Parathyroid adenoma (tissue), 2 donors: Measurements from ENCODE around the gene RASSF8.

ENCODE experiments used
- H2AFZ ChIP-seq: fragments of 300-600 bp; sonication (generic); one replicate; pipeline ENCODE4 v1.7.0; 2017; ENCODE audit warnings: antibody characterized with exemption, mild to moderate bottlenecking
- H3K27ac ChIP-seq: fragments of 300-600 bp; sonication (generic); one replicate; pipeline ENCODE4 v1.7.0; 2017
- H3K27me3 ChIP-seq: fragments of 300-600 bp; sonication (generic); one replicate; pipeline ENCODE4 v1.7.0; 2017; ENCODE audit warnings: low read length; ENCODE audit not compliant: control insufficient read depth, insufficient read depth
- H3K36me3 ChIP-seq: fragments of 300-600 bp; sonication (generic); one replicate; pipeline ENCODE4 v1.7.0; 2017; ENCODE audit warnings: low read length; ENCODE audit not compliant: control insufficient read depth, insufficient read depth
- H3K4me1 ChIP-seq: fragments of 300-600 bp; sonication (generic); one replicate; pipeline ENCODE4 v1.7.0; 2017; ENCODE audit warnings: control low read depth
- H3K4me2 ChIP-seq: fragments of 300-600 bp; sonication (generic); one replicate; pipeline ENCODE4 v1.7.0; 2017; ENCODE audit warnings: low read length
- H3K4me3 ChIP-seq: fragments of 300-600 bp; sonication (generic); one replicate; pipeline ENCODE4 v1.7.0; 2017; ENCODE audit warnings: low read depth, low read length
- H3K79me2 ChIP-seq: fragments of 300-600 bp; sonication (generic); one replicate; pipeline ENCODE4 v1.7.0; 2017; ENCODE audit warnings: control low read depth
- H3K9ac ChIP-seq: fragments of 300-600 bp; sonication (generic); one replicate; pipeline ENCODE4 v1.7.0; 2017; ENCODE audit warnings: mild to moderate bottlenecking
- H3K9me3 ChIP-seq: fragments of 300-600 bp; sonication (generic); one replicate; pipeline ENCODE4 v1.7.0; 2017; ENCODE audit warnings: low read length; ENCODE audit not compliant: control insufficient read depth
- TF ChIP-seq, protein P1 (sequence below): fragments of 300-600 bp; sonication (generic); IDR thresholded peaks from one replicate; pipeline ENCODE4 v1.7.0; 2017; ENCODE audit warnings: antibody characterized with exemption, mild to moderate bottlenecking
- donor health status: primary hyperparathyroidism.

The RASSF8 gene

DNA sequence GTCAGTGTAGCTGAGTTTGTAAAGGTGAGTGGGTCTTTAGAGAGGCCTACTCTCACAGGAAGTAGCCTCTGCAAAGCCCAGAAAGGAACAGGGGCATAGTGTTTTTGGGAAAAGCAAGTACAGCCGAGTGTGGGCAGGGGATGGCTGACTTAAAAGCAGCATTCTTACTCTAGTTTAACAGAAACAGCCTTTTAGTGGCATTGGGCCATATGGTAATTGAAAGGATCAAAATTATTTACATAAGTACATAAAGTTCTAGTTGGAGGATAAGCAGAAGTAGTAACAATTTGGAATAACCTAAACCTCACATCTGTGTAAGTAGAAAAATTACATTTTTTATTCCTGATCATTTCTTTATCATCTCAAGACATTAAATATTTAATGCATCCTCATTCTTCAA is 49.1 kb downstream of the RASSF8 start:
- no peaks in the 10 kb centered on the region for H3K9me3 ChIP-seq
- no peak overlapping the region for H3K4me3 ChIP-seq
- H3K79me2 ChIP-seq = no peaks in the 10 kb centered on the region
- no peak overlapping the region for H3K9ac ChIP-seq
- H3K4me2 ChIP-seq = no peak overlapping the region
- TF ChIP-seq, protein P1, sequence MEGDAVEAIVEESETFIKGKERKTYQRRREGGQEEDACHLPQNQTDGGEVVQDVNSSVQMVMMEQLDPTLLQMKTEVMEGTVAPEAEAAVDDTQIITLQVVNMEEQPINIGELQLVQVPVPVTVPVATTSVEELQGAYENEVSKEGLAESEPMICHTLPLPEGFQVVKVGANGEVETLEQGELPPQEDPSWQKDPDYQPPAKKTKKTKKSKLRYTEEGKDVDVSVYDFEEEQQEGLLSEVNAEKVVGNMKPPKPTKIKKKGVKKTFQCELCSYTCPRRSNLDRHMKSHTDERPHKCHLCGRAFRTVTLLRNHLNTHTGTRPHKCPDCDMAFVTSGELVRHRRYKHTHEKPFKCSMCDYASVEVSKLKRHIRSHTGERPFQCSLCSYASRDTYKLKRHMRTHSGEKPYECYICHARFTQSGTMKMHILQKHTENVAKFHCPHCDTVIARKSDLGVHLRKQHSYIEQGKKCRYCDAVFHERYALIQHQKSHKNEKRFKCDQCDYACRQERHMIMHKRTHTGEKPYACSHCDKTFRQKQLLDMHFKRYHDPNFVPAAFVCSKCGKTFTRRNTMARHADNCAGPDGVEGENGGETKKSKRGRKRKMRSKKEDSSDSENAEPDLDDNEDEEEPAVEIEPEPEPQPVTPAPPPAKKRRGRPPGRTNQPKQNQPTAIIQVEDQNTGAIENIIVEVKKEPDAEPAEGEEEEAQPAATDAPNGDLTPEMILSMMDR = no peak
- H3K4me1 ChIP-seq = peaks cover 6% of the 10 kb centered on the region
- H3K36me3 ChIP-seq = no peaks in the 10 kb centered on the region
- no peak overlapping the region for H3K27ac ChIP-seq
- H2AFZ ChIP-seq = no peak overlapping the region
- no peaks in the 10 kb centered on the region for H3K27me3 ChIP-seq

DNA sequence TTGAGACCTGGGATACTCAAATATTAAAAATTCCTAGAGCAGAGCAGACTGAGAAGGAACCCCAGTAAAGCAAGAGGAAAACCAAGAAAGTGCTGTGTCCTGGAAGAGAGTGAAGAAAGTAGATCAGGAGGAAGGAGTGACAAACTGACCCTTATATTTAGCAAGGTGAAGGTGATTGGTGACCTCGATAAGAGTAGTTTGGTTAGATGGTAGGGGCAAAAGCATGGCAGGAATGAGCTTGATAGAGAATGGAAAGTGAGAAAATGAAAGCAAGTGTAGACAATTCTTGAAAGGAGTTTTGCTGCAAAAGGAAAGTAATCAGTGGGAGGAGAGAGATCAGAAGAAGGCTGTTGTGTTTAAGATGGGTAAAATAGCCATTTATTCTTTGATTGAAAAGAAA is 51.1 kb downstream of the RASSF8 start:
- Histone ChIP-seq H3K9me3 (no peaks in the 10 kb centered on the region), H3K4me2 (no peak overlapping the region), H3K4me3 (no peak overlapping the region), H3K36me3 (no peaks in the 10 kb centered on the region), H3K4me1 (peaks cover 6% of the 10 kb centered on the region), H2AFZ (no peak overlapping the region), H3K27ac (no peak overlapping the region), H3K27me3 (no peaks in the 10 kb centered on the region), H3K9ac (no peak overlapping the region), H3K79me2 (no peaks in the 10 kb centered on the region)
- TF ChIP-seq, protein P1 = no peak

DNA sequence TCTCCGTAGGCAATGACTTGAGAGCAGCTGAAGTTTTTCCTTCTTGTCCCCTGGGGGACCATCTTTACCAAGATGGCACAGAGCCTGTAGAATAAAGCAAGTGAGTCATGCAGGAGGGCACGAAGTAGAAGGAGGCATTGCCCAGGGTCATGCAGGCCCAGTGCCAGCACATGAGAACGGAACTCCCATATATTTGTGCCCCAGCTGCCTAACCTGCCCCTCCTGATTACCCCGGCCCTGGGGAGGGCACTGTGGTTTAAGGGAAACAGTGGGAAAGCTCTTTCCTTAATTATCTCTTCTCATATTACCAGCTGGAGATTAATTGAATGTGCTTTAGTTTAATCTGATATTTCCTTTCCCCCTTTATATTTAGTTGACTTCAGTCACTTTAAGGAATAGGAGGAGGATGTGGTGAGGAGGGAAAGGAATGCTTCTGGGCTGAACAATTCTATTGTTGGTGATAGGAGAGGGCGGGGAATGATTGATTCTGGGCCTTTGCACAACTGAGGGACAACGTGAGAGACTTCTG is 51.9 kb downstream of the RASSF8 start:
- no peaks in the 10 kb centered on the region for H3K36me3 ChIP-seq
- no peak overlapping the region for H3K9ac ChIP-seq
- no peaks in the 10 kb centered on the region for H3K79me2 ChIP-seq
- H3K27ac ChIP-seq = peak overlapping the region; percentile 15
- H3K4me2 ChIP-seq = no peak overlapping the region
- H3K27me3 ChIP-seq = no peaks in the 10 kb centered on the region
- no peak overlapping the region for H3K4me3 ChIP-seq
- no peak overlapping the region for H2AFZ ChIP-seq
- H3K4me1 ChIP-seq = peaks cover 6% of the 10 kb centered on the region
- no peaks in the 10 kb centered on the region for H3K9me3 ChIP-seq
- TF ChIP-seq, protein P1 = no peak

GRCh38 chr12:26011099-26011498 is 52.6 kb downstream of the RASSF8 start:
- H3K79me2 ChIP-seq = no peaks in the 10 kb centered on the region

DNA sequence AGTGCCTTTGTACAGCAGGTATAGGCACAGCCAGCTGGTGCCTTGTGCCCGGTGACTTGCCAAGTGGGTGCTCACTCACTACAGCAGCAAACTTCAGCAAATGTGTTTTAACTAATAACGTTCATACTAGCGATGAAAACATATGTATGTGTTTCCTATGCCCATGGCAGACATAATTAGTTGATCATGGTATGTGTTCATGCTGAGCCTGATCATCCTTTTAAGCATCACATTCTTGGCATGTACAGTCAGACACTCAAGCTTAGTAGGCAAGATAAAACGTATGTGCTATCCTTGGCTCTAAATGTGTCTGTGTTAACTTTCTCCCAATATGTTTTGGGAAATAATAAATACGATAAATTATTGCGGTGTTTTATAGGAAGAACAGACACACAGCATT is 55.6 kb downstream of the RASSF8 start:
- TF ChIP-seq, protein P1 = no peak
- Histone ChIP-seq H3K4me1 (peaks cover 3% of the 10 kb centered on the region), H3K27ac (no peak overlapping the region), H3K4me3 (no peak overlapping the region), H3K4me2 (no peak overlapping the region), H2AFZ (no peak overlapping the region), H3K9ac (no peak overlapping the region), H3K79me2 (peaks cover 4% of the 10 kb centered on the region), H3K9me3 (no peaks in the 10 kb centered on the region), H3K27me3 (no peaks in the 10 kb centered on the region), H3K36me3 (no peaks in the 10 kb centered on the region)

More at GRCh38 chr12:26011099-26011498, 52.6 kb downstream of the RASSF8 start:
- H2AFZ ChIP-seq = no peak overlapping the region
- peaks cover 6% of the 10 kb centered on the region for H3K4me1 ChIP-seq
- TF ChIP-seq, protein P1 = no peak
- H3K9ac ChIP-seq = no peak overlapping the region
- no peak overlapping the region for H3K27ac ChIP-seq
- H3K4me2 ChIP-seq = no peak overlapping the region
- no peaks in the 10 kb centered on the region for H3K27me3 ChIP-seq
- H3K36me3 ChIP-seq = no peaks in the 10 kb centered on the region
- H3K4me3 ChIP-seq = no peak overlapping the region
- no peaks in the 10 kb centered on the region for H3K9me3 ChIP-seq
